ENCODE data around the gene ANKRD12.

DNA sequence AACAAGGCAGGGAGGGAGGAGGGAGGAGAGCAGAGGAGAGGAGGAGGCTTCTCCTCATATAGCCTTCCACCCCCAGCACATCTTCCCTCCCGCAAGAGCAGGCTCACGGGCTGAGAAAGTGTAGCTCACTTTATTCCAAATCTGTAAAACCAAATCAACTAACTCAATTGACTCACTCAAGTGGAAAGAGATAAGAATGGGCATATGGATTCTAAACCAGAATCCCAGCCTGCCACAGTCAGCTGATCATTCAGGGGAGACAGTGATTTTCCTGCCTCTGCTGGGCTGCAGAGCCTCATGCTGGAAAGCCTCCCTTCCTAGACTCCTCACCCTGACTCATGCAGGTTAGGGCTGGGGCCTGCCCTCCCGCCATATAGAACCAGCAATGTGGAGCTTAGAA, 193.8 kb downstream of the ANKRD12 start:
- TF ChIP-seq CTCF (IDR thresholded peaks at IDR 0.05; ENCODE audit: low read depth, low read length) (no peak), EZH2phosphoT487 (IDR thresholded peaks at IDR 0.05; ENCODE audit: low read depth) (no peak)
